K562 (cell line): ENCODE results near the gene RAB25. TPM values are rescaled to one million over a fixed set of nuclear protein-coding genes. Genes with fewer than 3 reads are reported as not detected.
A peak's percentile ranks its signal among the peaks of the same experiment; 100 is the strongest.

Experiments used
- ATAC-seq: fragments of 200-7000 bp; cut with Tn5 transposase; 3 replicates; pipeline ENCODE4 v1.9.1; 2020; ENCODE audit warnings: moderate library complexity
- BruUV-seq: library from RNA; stranded (reverse); fragments of 400-500 nt; replicated peaks from 2 replicates; lab custom pipeline; 2021; lab: Mats Ljungman, UMichigan
- CTCF ChIA-PET: fragments of 300-600 bp; formaldehyde crosslinking; extraction: SDS; loops from one replicate; lab custom pipeline; 2021; ENCODE audit warnings: low intra/inter-chr PET ratio; lab: Yijun Ruan, JAX
- POLR2A ChIA-PET: fragments of 300-600, 350-650 bp; sonication (Branson Sonifier 250); formaldehyde crosslinking; extraction: SDS; loops from one replicate; lab custom pipeline; 2021; ENCODE audit warnings: antibody characterized with exemption, inconsistent platforms; lab: Yijun Ruan, JAX
- DNase-seq, 4 experiments: peaks; one replicate each; pipeline versions ENCODE4 v3.0.0 to v3.0.0-alpha.2; 2011 to 2018; ENCODE audit warnings: low spot score in 3 of 4, mixed read lengths in 3 of 4; ENCODE audit errors: extremely low read depth in 1 of 4
- FAIRE-seq: peaks from 2 replicates; lab custom pipeline; 2011; peaks lifted over from hg19 to GRCh38; lab: Jason Lieb, UNC
- H2AFZ ChIP-seq: 2 replicates; pipeline ENCODE4 v1.6.0; 2011; ENCODE audit warnings: low read depth, low read length, control low read depth, inconsistent platforms
- H3K27ac ChIP-seq: fragments of 200-600 bp; 3 replicates; pipeline ENCODE4 v1.8.0; 2011; ENCODE audit warnings: low read depth, mild to moderate bottlenecking, control low read depth, inconsistent platforms, low read length, moderate library complexity, mixed read lengths; ENCODE audit errors: extremely low read depth
- H3K27me3 ChIP-seq, 2 experiments: fragments of 300-600 bp in 1 of 2; 2 replicates in 1 of 2; 3 replicates in 1 of 2; pipeline versions ENCODE4 v1.6.0 to v1.8.0; 2011; ENCODE audit warnings: inconsistent platforms in 2 of 2, low read length in 2 of 2, mild to moderate bottlenecking in 1 of 2, mixed read lengths in 1 of 2, moderate library complexity in 1 of 2; ENCODE audit not compliant: control insufficient read depth in 2 of 2, insufficient read depth in 2 of 2
- H3K36me3 ChIP-seq: fragments of 300-600 bp; 3 replicates; pipeline ENCODE4 v1.8.0; 2011; ENCODE audit warnings: mild to moderate bottlenecking, low read length, inconsistent platforms; ENCODE audit not compliant: control insufficient read depth, insufficient read depth
- H3K4me1 ChIP-seq, 2 experiments: fragments of 200-600 bp in 1 of 2; replicated peaks in 1 of 2; 2 replicates in 1 of 2; 3 replicates in 1 of 2; pipeline versions ENCODE4 v1.5.1 to v1.8.0; 2011; ENCODE audit warnings: inconsistent platforms in 2 of 2, low read length in 2 of 2, mild to moderate bottlenecking in 1 of 2, mixed read lengths in 1 of 2, moderate library complexity in 1 of 2; ENCODE audit not compliant: control insufficient read depth in 2 of 2, insufficient read depth in 2 of 2
- H3K4me2 ChIP-seq: 2 replicates; pipeline ENCODE4 v1.6.1; 2011; ENCODE audit warnings: low read length, control low read depth, inconsistent platforms, mixed read lengths; ENCODE audit not compliant: insufficient read depth
- H3K4me3 ChIP-seq: fragments of 200-600 bp; sonication (generic), shearing (Covaris generic); 2 replicates; pipeline ENCODE4 v1.5.1; 2016; ENCODE audit warnings: control low read depth, inconsistent platforms
- H3K79me2 ChIP-seq: fragments of 200-600 bp; 3 replicates; pipeline ENCODE4 v1.8.0; 2011; ENCODE audit warnings: low read length, inconsistent platforms; ENCODE audit not compliant: control insufficient read depth, insufficient read depth
- H3K9ac ChIP-seq, 2 experiments: 2 replicates each; pipeline versions ENCODE4 v1.6.0 to v1.6.1; 2011; ENCODE audit warnings: low read depth in 2 of 2, low read length in 2 of 2, control low read depth in 1 of 2, inconsistent platforms in 1 of 2, mild to moderate bottlenecking in 1 of 2, mixed read lengths in 1 of 2; ENCODE audit not compliant: insufficient read depth in 1 of 2
- H3K9me1 ChIP-seq: one replicate; pipeline ENCODE4 v1.6.0; 2011; ENCODE audit warnings: inconsistent platforms, mild to moderate bottlenecking, low read length, moderate library complexity; ENCODE audit not compliant: control insufficient read depth, insufficient read depth
- H3K9me3 ChIP-seq: replicated peaks from 2 replicates; pipeline ENCODE4 v1.5.1; 2011; ENCODE audit warnings: low read depth, low read length, inconsistent platforms; ENCODE audit not compliant: control insufficient read depth, insufficient read depth
- H4K20me1 ChIP-seq: replicated peaks from 2 replicates; pipeline ENCODE4 v1.6.1; 2011; ENCODE audit warnings: low read length, inconsistent platforms, mixed read lengths; ENCODE audit not compliant: control insufficient read depth, insufficient read depth
- E2F8 ChIP-seq: fragments of 450-650 bp; IDR thresholded peaks from 2 replicates; pipeline ENCODE4 v1.7.1; 2018; ENCODE audit warnings: mild to moderate bottlenecking, low read depth; ENCODE audit not compliant: partially characterized antibody
- ETV5 ChIP-seq: sonication (generic); formaldehyde crosslinking; IDR thresholded peaks from 2 replicates; pipeline ENCODE4 v1.4.0; 2020; ENCODE audit warnings: low read depth, mild to moderate bottlenecking, missing genetic modification reagents
- GATA2 ChIP-seq: sonication (generic); formaldehyde crosslinking; IDR thresholded peaks from 2 replicates; pipeline ENCODE4 v1.4.0; 2020; ENCODE audit warnings: mild to moderate bottlenecking, missing genetic modification reagents
- KDM5B ChIP-seq: fragments of 200-600 bp; sonication (generic); IDR thresholded peaks from 2 replicates; pipeline ENCODE4 v1.6.1; 2012; ENCODE audit warnings: low read depth, mild to moderate bottlenecking, moderate library complexity, low read length, control low read depth, inconsistent platforms; ENCODE audit not compliant: insufficient replicate concordance
- MCM5 ChIP-seq: fragments of 450-650 bp; IDR thresholded peaks from 2 replicates; pipeline ENCODE4 v1.6.1; 2016; ENCODE audit warnings: low read depth
- RBM25 ChIP-seq: fragments of 200-400 bp; formaldehyde crosslinking; IDR thresholded peaks from 2 replicates; pipeline ENCODE4 v1.6.1; 2018; ENCODE audit warnings: low read length, low read depth, moderate library complexity; ENCODE audit not compliant: severe bottlenecking
- WGBS: fragments of 100-300 bp; shearing (Covaris generic); methylation state at CpG from one replicate; pipeline ENCODE4 v1.1.6; 2016; ENCODE audit warnings: low coverage, mixed read lengths; ENCODE audit not compliant: insufficient coverage; ENCODE audit errors: missing lambda C conversion rate; 5-methylcytosine and 5-hydroxymethylcytosine counted together
- in situ Hi-C: fragments of 300-500 bp; cut with MboI; formaldehyde crosslinking; loops from 4 replicates; pipeline ENCODE4 v1.15.0; 2018; ENCODE audit warnings: inconsistent platforms, mixed read lengths
- intact Hi-C: fragments of 100-400 bp; cut with micrococcal nuclease; formaldehyde crosslinking; loops from 2 replicates; pipeline ENCODE4 v1.14.2; 2022
- polyA plus RNA-seq, 8 experiments: library from polyadenylated mRNA; depleted of rRNA in 4 of 8; stranded (reverse) in 5 of 8; unstranded in 3 of 8; fragments of >200 nt; fragmentation: Nextera tagmentation in 2 of 8; fragmentation: Illumina TruSeq in 1 of 8; extraction: Ambion mirVana in 2 of 8; extraction: Trizol in 1 of 8; gene quantifications; 2 replicates each; pipeline versions ENCODE4 v1.2.1 to v1.2.3, GENCODE V29; 2011 to 2014; ENCODE audit warnings: inconsistent platforms in 1 of 8, missing spikeins in 1 of 8
- total RNA-seq, 7 experiments: library from RNA; depleted of rRNA in 6 of 7; stranded (reverse); fragments of >200 nt in 6 of 7; fragmentation: Illumina TruSeq in 2 of 7; extraction: Trizol in 2 of 7; gene quantifications; 2 replicates each; pipeline versions ENCODE4 v1.2.1 to v1.2.3, GENCODE V29; 2011 to 2021; ENCODE audit warnings: low replicate concordance in 1 of 7
- TF ChIP-seq, protein P1 (sequence below): IDR thresholded peaks from 2 replicates; pipeline ENCODE4 v1.6.1; 2016; ENCODE audit warnings: missing genetic modification characterization, missing compliant biosample characterization
- TF ChIP-seq, protein P2 (sequence below): fragments of 250-450 bp; sonication (Bioruptor Pico); IDR thresholded peaks from 2 replicates; pipeline ENCODE4 v1.9.0; 2021; ENCODE audit warnings: mild to moderate bottlenecking

The RAB25 gene
- total and polyA plus RNA-seq, 9 of the 15 experiments (the other 6 are each of a cell fraction or from before 2014, with no cell fraction given), result 0.10 to 0.27 (median 0.13) TPM; not detected in 6

- Histone ChIP-seq H3K27me3 (no peaks in the 10 kb centered on the region), H3K79me2 (peaks cover 36% of the 10 kb centered on the region), H3K36me3 (peaks cover 23% of the 10 kb centered on the region; the same call in 1 of the 3 replicates), H4K20me1 (no peaks in the 10 kb centered on the region), H3K4me3 (no peak overlapping the region), H2AFZ (no peak overlapping the region), H3K4me2 (peak overlapping the region; percentile 98; the same call in 1 of the 2 replicates), H3K9ac (no peak overlapping the region), H3K9me3 (no peaks in the 10 kb centered on the region), H3K4me1 (peaks cover 16 to 27% of the 10 kb centered on the region in 2 experiments; a peak in 4 of 5 replicates), H3K27ac (peak overlapping the region; percentile 44; the same call in 1 of the 3 replicates), H3K9me1 (no peaks in the 10 kb centered on the region)
- WGBS, result 95% methylated on average over 1 of the region's 1 CpG
- no TSS peak for BruUV-seq
- DNase-seq, result no peak
- ChIA-PET CTCF (no interaction called here), POLR2A (interaction anchor here (0.7 kb wide), 1 partner anchor 9 kb away, joined by 3 read pairs; no protein-coding TSS in a partner anchor)
- FAIRE-seq, result no peak
- intact Hi-C loops, result no loop called here
- in situ Hi-C loops, result no loop called here
- TF ChIP-seq, protein P1, sequence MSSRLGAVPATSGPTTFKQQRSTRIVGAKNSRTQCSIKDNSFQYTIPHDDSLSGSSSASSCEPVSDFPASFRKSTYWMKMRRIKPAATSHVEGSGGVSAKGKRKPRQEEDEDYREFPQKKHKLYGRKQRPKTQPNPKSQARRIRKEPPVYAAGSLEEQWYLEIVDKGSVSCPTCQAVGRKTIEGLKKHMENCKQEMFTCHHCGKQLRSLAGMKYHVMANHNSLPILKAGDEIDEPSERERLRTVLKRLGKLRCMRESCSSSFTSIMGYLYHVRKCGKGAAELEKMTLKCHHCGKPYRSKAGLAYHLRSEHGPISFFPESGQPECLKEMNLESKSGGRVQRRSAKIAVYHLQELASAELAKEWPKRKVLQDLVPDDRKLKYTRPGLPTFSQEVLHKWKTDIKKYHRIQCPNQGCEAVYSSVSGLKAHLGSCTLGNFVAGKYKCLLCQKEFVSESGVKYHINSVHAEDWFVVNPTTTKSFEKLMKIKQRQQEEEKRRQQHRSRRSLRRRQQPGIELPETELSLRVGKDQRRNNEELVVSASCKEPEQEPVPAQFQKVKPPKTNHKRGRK (tag), result no peak
- peak; percentile 43 for TF ChIP-seq RBM25
- ATAC-seq, result no peak
Observed at GRCh38 chr1:156056326-156056849, 4.6 kb upstream of the RAB25 start.

- no peak for ATAC-seq
- CTCF ChIA-PET, result no interaction called here
- in situ Hi-C loops (no loop called here), intact Hi-C loops (no loop called here)
- H3K4me1 ChIP-seq, result peaks cover 6 to 21% of the 10 kb centered on the region in 2 experiments; a peak in 4 of 5 replicates
- H3K9me3 ChIP-seq, result no peaks in the 10 kb centered on the region
- no peak overlapping the region for H3K9ac ChIP-seq
- no peaks in the 10 kb centered on the region for H3K9me1 ChIP-seq
- WGBS, result 73% methylated on average over 2 of the region's 3 CpGs
- POLR2A ChIA-PET, result no interaction called here
- no peak overlapping the region for H3K27ac ChIP-seq
- no peaks in the 10 kb centered on the region for H3K79me2 ChIP-seq
- no peaks in the 10 kb centered on the region for H4K20me1 ChIP-seq
- DNase-seq, result no peak
- BruUV-seq, result no TSS peak
- H3K4me2 ChIP-seq, result no peak overlapping the region
- no peak overlapping the region for H2AFZ ChIP-seq
- H3K27me3 ChIP-seq, result no peaks in the 10 kb centered on the region
- no peak for FAIRE-seq
- H3K4me3 ChIP-seq, result no peak overlapping the region
- peaks cover 6% of the 10 kb centered on the region; the same call in 1 of the 3 replicates for H3K36me3 ChIP-seq
- no peak for TF ChIP-seq GATA2 (CRISPR knock-in tag)
- TF ChIP-seq, protein P2, sequence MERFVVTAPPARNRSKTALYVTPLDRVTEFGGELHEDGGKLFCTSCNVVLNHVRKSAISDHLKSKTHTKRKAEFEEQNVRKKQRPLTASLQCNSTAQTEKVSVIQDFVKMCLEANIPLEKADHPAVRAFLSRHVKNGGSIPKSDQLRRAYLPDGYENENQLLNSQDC, result no peak
- TF ChIP-seq KDM5B, result no peak
- TF ChIP-seq E2F8, result no peak
- TF ChIP-seq MCM5, result no peak
- TF ChIP-seq ETV5, result no peak
Observed at GRCh38 chr1:156062189-156062588, 1.2 kb downstream of the RAB25 start.
